ENCODE data around the gene CSHL1. TPM values are rescaled to one million over a fixed set of nuclear protein-coding genes. Genes with fewer than 3 reads are reported as not detected.

Gene CSHL1
- total RNA-seq, 2 donors from 2014 or later = not detected

DNA sequence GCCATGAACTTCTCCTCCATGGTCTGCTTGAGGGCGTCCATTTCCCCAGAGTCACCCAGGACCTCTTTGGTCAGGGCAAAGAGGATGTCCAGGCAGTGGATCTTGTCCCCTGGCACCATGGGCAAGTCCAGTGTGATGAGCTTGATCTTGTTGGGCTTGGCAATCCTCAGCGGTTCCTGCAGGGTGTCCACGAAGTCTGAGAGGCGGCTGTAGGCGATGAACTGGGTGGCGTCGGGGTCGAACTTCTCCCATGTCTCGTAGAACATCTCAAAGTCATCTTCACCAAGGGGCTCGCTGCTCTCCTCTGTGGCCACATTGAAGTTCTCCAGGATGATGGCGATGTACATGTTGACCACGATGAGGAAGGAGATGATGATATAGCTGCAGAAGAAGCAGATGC lies 30.1 kb upstream of the CSHL1 start:
- no peak overlapping the region for H3K27ac ChIP-seq
- no peak for TF ChIP-seq POLR2A (IDR thresholded peaks at IDR 0.05)
- TF ChIP-seq, protein P1, sequence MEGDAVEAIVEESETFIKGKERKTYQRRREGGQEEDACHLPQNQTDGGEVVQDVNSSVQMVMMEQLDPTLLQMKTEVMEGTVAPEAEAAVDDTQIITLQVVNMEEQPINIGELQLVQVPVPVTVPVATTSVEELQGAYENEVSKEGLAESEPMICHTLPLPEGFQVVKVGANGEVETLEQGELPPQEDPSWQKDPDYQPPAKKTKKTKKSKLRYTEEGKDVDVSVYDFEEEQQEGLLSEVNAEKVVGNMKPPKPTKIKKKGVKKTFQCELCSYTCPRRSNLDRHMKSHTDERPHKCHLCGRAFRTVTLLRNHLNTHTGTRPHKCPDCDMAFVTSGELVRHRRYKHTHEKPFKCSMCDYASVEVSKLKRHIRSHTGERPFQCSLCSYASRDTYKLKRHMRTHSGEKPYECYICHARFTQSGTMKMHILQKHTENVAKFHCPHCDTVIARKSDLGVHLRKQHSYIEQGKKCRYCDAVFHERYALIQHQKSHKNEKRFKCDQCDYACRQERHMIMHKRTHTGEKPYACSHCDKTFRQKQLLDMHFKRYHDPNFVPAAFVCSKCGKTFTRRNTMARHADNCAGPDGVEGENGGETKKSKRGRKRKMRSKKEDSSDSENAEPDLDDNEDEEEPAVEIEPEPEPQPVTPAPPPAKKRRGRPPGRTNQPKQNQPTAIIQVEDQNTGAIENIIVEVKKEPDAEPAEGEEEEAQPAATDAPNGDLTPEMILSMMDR (IDR thresholded peaks at IDR 0.05) = no peak
- no peaks in the 10 kb centered on the region for H3K4me1 ChIP-seq
- 76 to 90% methylated on average over 8 to 12 of the region's 12 CpGs for WGBS, 2 donors
- H3K36me3 ChIP-seq (replicated peaks in 1 of 2; ENCODE audit: insufficient read depth in 1 of 2, low read depth in 2 of 2) = no peaks in the 10 kb centered on the region
- H3K4me3 ChIP-seq = no peak overlapping the region
- intact Hi-C loops (cut with DNase I) = no loop called here
- no peaks in the 10 kb centered on the region for H3K27me3 ChIP-seq
- H3K9me3 ChIP-seq = no peaks in the 10 kb centered on the region
- DNase-seq = no peak
- ATAC-seq = no peak

DNA sequence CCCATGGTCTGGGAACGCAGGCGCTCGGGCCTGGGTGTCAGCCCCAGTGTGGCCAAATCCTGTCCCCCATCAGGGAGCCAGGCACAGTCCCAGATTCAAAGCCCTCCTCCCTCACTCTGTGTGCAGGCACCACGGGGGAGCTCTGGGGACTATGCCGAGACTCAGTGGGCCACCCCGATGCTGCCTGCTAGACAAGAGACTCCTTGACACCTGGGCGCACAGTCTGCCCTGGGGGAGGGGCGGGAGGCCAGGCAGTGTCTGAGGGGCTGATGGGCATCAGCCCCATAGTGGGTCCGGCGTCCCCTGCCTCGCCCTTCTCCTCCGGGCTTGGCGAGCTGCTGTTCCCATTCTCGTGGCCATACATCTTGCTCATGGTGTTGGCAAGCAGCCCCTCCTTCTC lies 29.5 kb upstream of the CSHL1 start:
- ATAC-seq (no peak), DNase-seq (no peak)
- H3K4me3 ChIP-seq = no peak overlapping the region
- 89 to 90% methylated on average over 12 to 14 of the region's 14 CpGs for WGBS, 2 donors
- H3K4me1 ChIP-seq = no peaks in the 10 kb centered on the region
- H3K27me3 ChIP-seq = no peaks in the 10 kb centered on the region
- H3K27ac ChIP-seq = no peak overlapping the region
- no peaks in the 10 kb centered on the region for H3K9me3 ChIP-seq
- no peaks in the 10 kb centered on the region for H3K36me3 ChIP-seq (replicated peaks in 1 of 2; ENCODE audit: insufficient read depth in 1 of 2, low read depth in 2 of 2)
- TF ChIP-seq, protein P1 (IDR thresholded peaks at IDR 0.05) = no peak
- no peak for TF ChIP-seq POLR2A (IDR thresholded peaks at IDR 0.05)
- intact Hi-C loops (cut with DNase I) = no loop called here

DNA sequence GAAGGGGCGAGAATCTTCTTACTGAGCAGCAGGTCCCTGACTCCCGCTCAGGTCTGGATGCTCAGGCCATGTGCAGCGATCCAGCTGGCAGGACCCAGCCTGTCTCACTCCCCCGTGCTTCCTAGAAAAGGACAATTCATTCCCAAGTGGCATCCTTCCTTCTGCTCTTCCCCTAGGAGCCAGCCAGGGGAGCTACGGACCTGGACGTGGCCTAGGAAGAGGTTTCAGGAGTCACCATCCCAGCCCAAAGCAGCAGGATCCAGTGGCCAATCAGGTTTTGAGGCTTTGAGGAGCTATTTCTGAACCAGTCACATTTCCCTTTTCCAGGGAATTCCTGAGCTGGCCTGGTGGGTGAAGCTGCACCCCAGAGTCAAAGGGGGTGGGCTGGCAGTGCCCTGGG lies 28.8 kb upstream of the CSHL1 start:
- Histone ChIP-seq H3K4me1 (no peaks in the 10 kb centered on the region), H3K4me3 (no peak overlapping the region), H3K36me3 (replicated peaks in 1 of 2; ENCODE audit: insufficient read depth in 1 of 2, low read depth in 2 of 2) (no peaks in the 10 kb centered on the region), H3K27me3 (no peaks in the 10 kb centered on the region), H3K27ac (no peak overlapping the region), H3K9me3 (no peaks in the 10 kb centered on the region)
- 72 to 84% methylated on average over 6 of the region's 6 CpGs for WGBS, 2 donors
- ATAC-seq (no peak), DNase-seq (no peak)
- no peak for TF ChIP-seq POLR2A (IDR thresholded peaks at IDR 0.05)
- TF ChIP-seq, protein P1 (IDR thresholded peaks at IDR 0.05) = no peak
- intact Hi-C loops (cut with DNase I) = no loop called here

DNA sequence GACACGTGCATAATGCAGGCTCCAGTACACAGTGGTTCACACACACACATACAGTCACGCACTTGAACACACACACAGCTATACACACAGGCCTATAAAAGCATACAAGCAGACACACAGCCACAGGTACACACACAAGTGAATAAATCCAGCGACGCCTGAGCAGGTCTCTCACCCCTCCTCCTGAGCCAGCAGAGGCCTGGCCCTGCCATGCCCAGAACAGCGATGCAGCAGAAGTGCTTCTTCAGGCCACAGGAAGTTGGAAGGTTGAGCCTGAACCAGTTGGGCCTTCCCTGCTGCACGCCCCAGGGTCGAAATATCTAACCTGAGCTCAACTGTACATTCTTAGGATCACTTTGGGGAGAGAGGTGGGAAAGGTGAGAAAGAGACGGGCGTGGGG lies 28.3 kb upstream of the CSHL1 start:
- TF ChIP-seq POLR2A (IDR thresholded peaks at IDR 0.05) = no peak
- TF ChIP-seq, protein P1 (IDR thresholded peaks at IDR 0.05) = no peak
- DNase-seq (no peak), ATAC-seq (no peak)
- Histone ChIP-seq H3K27me3 (no peaks in the 10 kb centered on the region), H3K36me3 (replicated peaks in 1 of 2; ENCODE audit: insufficient read depth in 1 of 2, low read depth in 2 of 2) (no peaks in the 10 kb centered on the region), H3K27ac (no peak overlapping the region), H3K4me3 (no peak overlapping the region), H3K4me1 (no peaks in the 10 kb centered on the region), H3K9me3 (no peaks in the 10 kb centered on the region)
- intact Hi-C loops (cut with DNase I) = no loop called here
- WGBS, 2 donors = 81 to 88% methylated on average over 8 of the region's 9 CpGs

DNA sequence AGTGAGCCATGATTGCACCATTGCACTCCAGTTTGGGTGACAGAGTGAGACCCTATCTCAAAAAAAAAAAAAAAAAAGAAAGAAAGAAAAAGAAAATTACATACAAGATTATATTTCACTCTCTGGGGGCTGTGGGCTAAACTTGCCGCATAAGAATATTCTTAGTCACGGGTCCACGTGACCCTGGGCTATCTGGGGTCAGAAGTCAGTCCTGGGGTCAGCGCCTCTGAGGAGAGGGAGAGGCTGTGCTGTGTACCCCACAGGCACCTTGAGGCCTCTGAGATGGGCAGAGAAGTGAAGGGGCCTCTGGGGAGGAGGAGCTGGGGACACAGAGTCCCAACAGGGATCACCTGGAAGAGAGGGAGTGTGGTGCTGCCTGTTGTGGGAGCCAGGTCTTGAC lies 26.9 kb upstream of the CSHL1 start:
- H3K4me3 ChIP-seq = no peak overlapping the region
- no peak overlapping the region for H3K27ac ChIP-seq
- no peaks in the 10 kb centered on the region for H3K27me3 ChIP-seq
- DNase-seq (no peak), ATAC-seq (no peak)
- TF ChIP-seq, protein P1 (IDR thresholded peaks at IDR 0.05) = no peak
- TF ChIP-seq POLR2A (IDR thresholded peaks at IDR 0.05) = no peak
- H3K4me1 ChIP-seq = no peaks in the 10 kb centered on the region
- intact Hi-C loops (cut with DNase I) = no loop called here
- H3K9me3 ChIP-seq = no peaks in the 10 kb centered on the region
- WGBS, 2 donors = 78 to 92% methylated on average over 4 of the region's 4 CpGs
- no peaks in the 10 kb centered on the region for H3K36me3 ChIP-seq (replicated peaks in 1 of 2; ENCODE audit: insufficient read depth in 1 of 2, low read depth in 2 of 2)
